ENCODE measurements around the gene TRMT61A.
"Not testable (repeated sequence)": the region's sequence is repeated elsewhere in the genome, so short reads cannot be mapped to it uniquely, and the experiment has no call there.

The TRMT61A gene

GRCh38 chr14:103522649-103523574 is 6.1 kb upstream of the TRMT61A start, which contains the start of gene CKB:
CKB (minus strand) TSS chr14:103522830; CDS start chr14:103522493, 337 bp downstream.
- peak; percentile 86 for DNase-seq (ENCODE audit: low read depth, low spot score)

GRCh38 chr14:103523575-103523954 is 5.4 kb upstream of the TRMT61A start:
- no peak for DNase-seq (ENCODE audit: low read depth, low spot score)

- no peak for DNase-seq (ENCODE audit: low read depth, low spot score)
These were observed 4.7 kb upstream of the TRMT61A start for GRCh38 chr14:103524002-103524935.

GRCh38 chr14:103525430-103526246 is 3.4 kb upstream of the TRMT61A start:
- DNase-seq (ENCODE audit: low read depth, low spot score): not testable (repeated sequence)

GRCh38 chr14:103526247-103526913 is 2.6 kb upstream of the TRMT61A start:
- no peak for DNase-seq (ENCODE audit: low read depth, low spot score)

GRCh38 chr14:103526914-103527248 is 2.1 kb upstream of the TRMT61A start:
- no peak for DNase-seq (ENCODE audit: low read depth, low spot score)

GRCh38 chr14:103527408-103528145 is 1.4 kb upstream of the TRMT61A start:
- no peak for DNase-seq (ENCODE audit: low read depth, low spot score)

GRCh38 chr14:103528146-103528586 is 830 bp upstream of the TRMT61A start:
- no peak for DNase-seq (ENCODE audit: low read depth, low spot score)

- no peak for DNase-seq (ENCODE audit: low read depth, low spot score)
These were observed 678 bp downstream of the TRMT61A start for GRCh38 chr14:103529383-103530365.

GRCh38 chr14:103530390-103530789 is 1.4 kb downstream of the TRMT61A start:
- peak; percentile 56 for DNase-seq (ENCODE audit: low read depth, low spot score)

- no peak for DNase-seq (ENCODE audit: low read depth, low spot score)
These were observed 1.8 kb downstream of the TRMT61A start for GRCh38 chr14:103530831-103531230.

GRCh38 chr14:103531421-103532215 is 2.6 kb downstream of the TRMT61A start:
- DNase-seq (ENCODE audit: low read depth, low spot score): no peak

GRCh38 chr14:103532216-103533136 is 3.5 kb downstream of the TRMT61A start:
- no peak for DNase-seq (ENCODE audit: low read depth, low spot score)

GRCh38 chr14:103533137-103533998 is 4.4 kb downstream of the TRMT61A start:
- DNase-seq (ENCODE audit: low read depth, low spot score): no peak

GRCh38 chr14:103533999-103534575 is 5.1 kb downstream of the TRMT61A start:
- no peak for DNase-seq (ENCODE audit: low read depth, low spot score)

All from astrocyte of the hippocampus (primary cell).